GM18499 (cell line): Measurements from ENCODE around the gene SNTN.
"Not testable (repeated sequence)": the region's sequence is repeated elsewhere in the genome, so short reads cannot be mapped to it uniquely, and the experiment has no call there.

ENCODE experiments used
- ATAC-seq: cut with Tn5 transposase; IDR thresholded peaks from one replicate; pipeline ENCODE4 v1.9.1; 2021; ENCODE audit warnings: moderate number of reproducible peaks; ENCODE audit not compliant: insufficient read depth, unreplicated experiment

Gene SNTN

DNA sequence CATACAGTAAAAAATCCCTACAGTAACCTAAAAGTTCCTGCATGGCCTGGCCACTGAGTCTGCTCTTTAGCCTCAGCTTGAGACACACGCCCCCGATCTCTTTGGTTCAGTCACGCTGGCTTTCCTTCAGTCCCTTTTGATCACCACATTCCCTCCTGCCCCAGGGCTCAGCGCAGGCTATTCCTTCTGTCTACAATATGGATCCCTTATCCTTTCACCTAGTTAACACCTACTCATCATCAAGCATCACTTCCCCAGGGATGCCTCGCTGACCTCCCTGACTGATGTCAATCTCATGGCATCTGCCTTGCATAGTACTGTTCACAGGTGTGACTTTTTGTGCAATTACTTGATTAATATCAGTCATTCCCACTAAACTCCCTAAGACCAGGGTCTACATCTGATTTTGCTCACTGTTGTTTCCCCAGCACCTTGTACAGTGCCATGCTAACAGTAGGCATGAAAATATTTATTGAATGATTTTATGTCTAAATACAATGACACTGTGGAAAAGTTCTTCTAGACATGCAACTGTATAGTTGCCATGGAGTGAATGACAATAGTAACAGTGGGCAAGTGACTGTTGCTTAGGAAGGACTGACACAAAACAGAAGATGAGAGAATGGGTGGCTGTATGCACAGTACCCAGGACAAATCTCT lies at the start of gene SNTN:
TSS of gene SNTN (plus strand) at position 610 of the 660 bp plus-strand sequence. CDS start at position 623, 13 bp downstream.
- ATAC-seq = no peak

DNA sequence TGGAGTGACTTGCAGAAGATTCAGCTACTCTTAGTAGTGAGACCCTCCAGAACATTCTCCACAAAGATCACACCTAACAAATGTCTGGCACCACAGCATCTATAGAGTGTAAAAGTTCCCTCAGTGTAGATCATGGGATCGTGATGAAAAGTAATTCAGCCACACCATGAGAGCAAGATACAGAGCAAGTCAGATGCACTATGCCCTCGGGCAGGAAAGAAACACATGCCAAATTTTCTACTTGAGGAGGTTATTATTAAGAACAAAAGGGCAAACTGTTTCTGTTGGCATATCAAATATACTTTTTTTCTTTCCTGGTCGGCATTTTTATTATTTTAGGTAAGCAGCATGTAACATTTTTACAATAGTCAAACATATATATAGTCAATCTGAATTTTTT lies 44.8 kb upstream of the SNTN start:
- no peak for ATAC-seq

GRCh38 chr3:63609408-63609807 lies 43.1 kb upstream of the SNTN start:
- no peak for ATAC-seq

DNA sequence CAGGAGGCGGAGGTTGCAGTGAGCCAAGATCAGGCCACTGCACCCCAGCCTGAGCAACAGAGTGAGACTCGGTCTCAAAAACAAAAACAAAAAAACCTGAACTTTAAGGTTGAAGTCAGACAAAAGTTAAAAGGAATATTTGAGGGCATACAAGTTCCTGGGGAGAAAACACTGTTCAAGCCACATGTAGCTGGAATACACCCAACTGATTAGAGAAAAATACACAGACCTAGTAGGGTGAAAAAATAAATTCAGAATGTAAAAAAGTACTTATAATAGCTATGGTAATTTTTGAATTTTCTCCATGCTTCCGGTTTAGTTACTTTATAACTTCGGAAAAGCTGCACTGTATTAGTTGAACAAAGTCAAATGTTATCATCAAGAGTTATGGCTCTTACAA lies 42.6 kb upstream of the SNTN start:
- ATAC-seq = no peak

DNA sequence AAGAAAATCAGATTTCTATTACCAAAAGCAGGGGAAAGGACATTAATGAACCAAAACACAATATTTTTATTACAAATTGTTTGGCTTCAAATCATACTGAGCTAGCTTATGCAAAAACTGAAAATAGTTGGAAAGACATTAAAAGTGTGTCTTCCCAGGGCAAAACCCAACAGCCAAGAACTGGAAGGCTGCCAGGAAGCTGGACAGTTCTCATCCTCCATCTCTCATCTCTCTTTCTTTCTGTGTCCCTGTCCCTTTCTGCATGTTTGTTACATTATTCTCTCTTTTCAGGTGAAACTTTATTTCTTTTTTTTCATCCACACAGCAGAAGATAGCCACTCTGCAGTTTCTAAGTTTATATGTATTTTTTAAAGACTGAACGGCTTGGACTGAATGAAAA lies 41.1 kb upstream of the SNTN start:
- no peak for ATAC-seq

- no peak for ATAC-seq
Observed at GRCh38 chr3:63613561-63613960, 38.9 kb upstream of the SNTN start.

DNA sequence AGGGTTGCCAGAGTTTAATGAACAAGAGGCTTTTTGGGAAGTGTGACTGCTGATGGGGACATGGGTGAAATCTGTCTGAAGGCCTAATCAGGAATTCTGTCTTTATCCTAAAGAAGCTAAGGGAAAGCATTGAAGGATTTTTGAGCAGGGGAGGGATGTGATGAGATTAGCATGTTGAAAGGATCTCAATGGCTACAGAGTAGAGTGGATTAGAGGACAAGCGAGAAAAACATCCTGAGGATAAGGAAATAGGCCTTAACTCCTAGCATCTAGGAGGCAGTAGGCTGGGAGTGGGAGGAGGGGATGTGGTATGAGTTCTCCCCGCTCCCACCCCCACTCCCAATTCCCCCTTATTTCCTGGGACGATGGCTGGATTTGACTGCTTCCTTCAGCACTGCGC lies 35.1 kb upstream of the SNTN start:
- no peak for ATAC-seq

GRCh38 chr3:63624941-63625560 lies 27.4 kb upstream of the SNTN start:
- no peak for ATAC-seq

DNA sequence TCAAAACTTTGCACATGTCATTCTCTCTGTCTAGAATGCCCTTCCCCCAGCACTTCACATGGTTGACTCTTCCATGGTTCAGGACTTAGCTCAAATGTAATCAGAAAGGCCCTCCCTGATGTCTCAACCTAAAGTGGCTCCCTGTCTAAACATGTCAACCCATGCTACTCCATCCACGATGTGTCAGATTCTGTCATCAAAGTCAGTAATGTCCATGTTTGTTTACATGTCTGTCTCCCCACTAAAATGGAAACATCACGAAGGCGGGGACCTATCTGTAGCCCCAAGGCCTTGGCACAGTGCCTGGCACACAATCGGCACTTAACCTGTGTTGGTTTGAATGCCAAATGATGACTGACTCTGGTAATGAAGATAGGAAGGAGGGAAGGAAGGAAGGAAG lies 20.8 kb upstream of the SNTN start:
- no peak for ATAC-seq

- no peak for ATAC-seq
Observed at GRCh38 chr3:63635186-63635585, 17.3 kb upstream of the SNTN start.

DNA sequence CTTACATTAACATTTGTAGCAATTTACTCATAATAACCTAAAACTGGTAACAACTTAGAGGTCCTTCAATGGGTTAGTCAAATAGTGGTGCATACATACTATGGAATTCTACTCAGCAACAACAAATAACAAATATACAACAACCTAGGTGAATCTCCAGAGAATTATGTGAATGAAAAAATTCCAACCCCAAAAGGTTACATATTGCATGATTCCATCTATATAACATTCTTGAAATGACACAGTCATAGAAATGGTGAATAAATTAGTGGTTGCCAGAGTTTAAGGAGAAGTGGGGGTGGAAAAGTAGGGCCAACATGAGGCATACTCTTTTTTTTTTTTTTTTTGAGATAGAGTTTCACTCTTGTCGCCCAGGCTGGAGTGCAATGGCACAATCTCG lies 12.7 kb upstream of the SNTN start:
- ATAC-seq = no peak

DNA sequence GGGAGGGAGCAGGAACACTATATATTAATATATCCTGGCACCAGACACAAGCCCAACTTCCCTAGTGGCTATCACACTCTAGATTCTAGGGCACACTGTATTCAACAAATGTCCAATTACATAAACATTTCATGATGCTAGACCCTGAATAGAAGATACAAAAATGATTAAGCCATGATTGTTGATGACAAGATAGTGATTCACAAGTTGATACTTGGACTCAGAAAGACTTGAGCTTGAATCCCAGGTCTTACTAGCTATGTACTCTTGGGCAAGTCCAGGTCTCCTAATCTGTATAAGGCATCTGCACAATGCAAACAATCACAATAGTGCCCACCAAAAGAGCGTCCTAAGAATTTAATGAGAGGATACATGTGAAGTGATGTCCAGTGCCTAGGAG lies 10.0 kb upstream of the SNTN start:
- no peak for ATAC-seq

DNA sequence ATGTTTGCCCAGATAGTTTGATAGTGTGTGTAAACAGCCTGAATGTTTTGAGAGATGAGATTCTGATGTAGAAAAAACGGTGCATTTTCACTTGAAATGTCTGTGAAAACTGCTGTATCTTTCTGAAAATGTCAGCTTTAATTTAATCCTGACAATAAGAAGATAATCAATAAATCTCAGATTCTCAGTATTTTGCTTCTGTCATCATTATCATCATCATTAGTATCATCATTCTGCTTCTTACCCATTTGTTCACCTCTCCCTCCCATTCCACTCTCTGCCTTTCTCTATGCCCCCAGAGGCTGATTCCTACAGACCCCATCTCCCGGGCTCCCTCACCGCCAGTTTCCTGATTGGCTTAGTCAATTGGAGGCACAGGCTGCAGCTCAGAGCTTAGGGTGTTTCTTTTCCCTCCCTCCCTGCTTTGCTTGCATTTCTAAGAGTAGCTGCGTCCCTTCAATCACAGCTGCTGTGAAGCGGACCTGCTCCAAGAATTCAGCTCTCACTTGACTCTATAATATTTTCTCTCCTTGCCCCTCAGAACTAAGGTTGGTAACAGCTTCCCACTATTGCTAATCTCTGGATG lies 8.2 kb upstream of the SNTN start:
- no peak for ATAC-seq

GRCh38 chr3:63644928-63645781 lies 7.3 kb upstream of the SNTN start:
- ATAC-seq = not testable (repeated sequence)

DNA sequence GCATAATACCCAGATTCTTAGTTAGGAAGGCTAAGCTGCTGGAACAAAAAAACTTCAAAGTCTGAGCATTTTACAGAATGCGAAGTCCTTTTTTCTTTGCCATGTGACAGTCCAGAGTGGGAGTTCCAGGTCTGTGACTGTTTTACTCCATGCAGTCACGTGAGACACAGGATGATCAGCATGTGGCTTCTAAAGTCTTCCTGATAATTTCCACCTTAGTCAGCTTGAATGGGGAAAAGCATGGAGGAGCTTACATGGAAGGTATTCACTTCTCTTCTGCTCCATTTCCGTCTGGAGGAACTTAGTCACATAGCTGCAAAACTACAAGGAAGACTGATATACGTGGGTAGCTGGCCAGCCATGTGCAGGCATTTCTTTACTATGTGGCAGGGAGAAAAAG lies 1.7 kb downstream of the SNTN start:
- ATAC-seq = no peak

DNA sequence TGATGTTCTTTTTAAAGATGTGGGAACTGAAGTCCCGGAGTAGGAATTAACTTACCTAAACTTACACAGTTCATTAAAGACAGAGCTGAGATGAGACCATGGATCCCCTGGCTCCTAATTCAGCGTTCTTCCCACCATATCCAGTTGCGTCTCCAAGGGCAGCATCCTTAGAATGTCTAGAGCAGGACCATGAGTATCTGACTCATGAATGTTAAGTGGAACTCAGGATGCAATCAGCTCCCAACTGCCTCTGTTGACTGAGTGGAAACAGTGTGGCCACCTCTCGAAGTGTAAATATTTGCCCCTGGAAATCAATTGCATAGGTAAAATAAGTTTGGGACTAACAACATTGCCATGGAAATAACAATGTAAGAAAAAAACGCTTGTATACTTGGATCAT lies 2.5 kb downstream of the SNTN start:
- ATAC-seq = no peak

- ATAC-seq = no peak
Observed at GRCh38 chr3:63655519-63655918, 3.0 kb downstream of the SNTN start.

DNA sequence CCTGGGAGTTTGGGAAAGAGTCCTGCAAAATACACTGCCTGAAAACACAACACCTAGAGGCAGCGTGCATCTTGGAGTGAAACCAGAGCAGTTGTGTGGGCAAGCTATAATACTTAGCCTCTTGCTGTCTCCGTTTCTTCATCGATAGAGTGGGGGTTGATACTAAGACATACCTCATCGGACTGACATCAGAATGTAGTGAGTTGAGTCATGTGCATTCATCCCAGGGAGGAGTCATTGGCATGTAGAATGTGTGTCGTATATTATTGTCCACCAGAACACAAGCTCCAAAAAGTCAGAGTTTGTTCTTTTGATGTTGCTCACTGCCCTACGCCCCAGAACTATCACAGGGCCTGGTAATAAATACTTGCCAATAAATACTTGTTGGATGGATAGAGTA lies 4.3 kb downstream of the SNTN start:
- no peak for ATAC-seq

- no peak for ATAC-seq
Observed at GRCh38 chr3:63661242-63661641, 8.8 kb downstream of the SNTN start.

DNA sequence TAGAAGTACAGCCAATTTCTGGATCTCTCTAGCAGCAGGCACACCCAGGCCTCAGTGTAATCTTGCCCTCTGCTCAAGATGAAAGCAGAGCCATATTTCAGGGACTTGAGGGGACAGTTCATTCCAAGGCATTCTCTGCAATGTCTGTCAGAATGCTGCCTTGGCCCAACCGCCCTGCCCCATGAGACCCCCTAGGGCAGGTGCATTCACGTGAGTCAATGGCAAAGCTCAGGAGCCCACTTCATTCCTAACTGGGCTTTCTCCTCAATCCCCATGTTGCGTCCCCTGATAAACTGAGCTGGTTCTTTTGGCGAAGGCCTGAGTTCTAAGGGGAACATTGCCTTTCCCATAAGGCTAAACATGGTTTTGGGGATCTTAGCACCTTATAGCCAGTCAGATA lies 9.5 kb downstream of the SNTN start:
- no peak for ATAC-seq

GRCh38 chr3:63662500-63662899 lies 10.0 kb downstream of the SNTN start:
- ATAC-seq = no peak
